Astrocyte (in vitro differentiated cells and primary cell): ENCODE data around the gene PLEKHM3.

Source experiments
- CTCF ChIP-seq: IDR thresholded peaks from 2 replicates; pipeline ENCODE4 v1.5.1; 2011; ENCODE audit warnings: low read depth, mild to moderate bottlenecking, inconsistent platforms, low read length, moderate library complexity; ENCODE audit not compliant: insufficient read depth
- EZH2 ChIP-seq: IDR thresholded peaks from 2 replicates; pipeline ENCODE4 v1.6.1; 2012; ENCODE audit warnings: mild to moderate bottlenecking, low read length, inconsistent platforms; ENCODE audit not compliant: insufficient read depth

DNA sequence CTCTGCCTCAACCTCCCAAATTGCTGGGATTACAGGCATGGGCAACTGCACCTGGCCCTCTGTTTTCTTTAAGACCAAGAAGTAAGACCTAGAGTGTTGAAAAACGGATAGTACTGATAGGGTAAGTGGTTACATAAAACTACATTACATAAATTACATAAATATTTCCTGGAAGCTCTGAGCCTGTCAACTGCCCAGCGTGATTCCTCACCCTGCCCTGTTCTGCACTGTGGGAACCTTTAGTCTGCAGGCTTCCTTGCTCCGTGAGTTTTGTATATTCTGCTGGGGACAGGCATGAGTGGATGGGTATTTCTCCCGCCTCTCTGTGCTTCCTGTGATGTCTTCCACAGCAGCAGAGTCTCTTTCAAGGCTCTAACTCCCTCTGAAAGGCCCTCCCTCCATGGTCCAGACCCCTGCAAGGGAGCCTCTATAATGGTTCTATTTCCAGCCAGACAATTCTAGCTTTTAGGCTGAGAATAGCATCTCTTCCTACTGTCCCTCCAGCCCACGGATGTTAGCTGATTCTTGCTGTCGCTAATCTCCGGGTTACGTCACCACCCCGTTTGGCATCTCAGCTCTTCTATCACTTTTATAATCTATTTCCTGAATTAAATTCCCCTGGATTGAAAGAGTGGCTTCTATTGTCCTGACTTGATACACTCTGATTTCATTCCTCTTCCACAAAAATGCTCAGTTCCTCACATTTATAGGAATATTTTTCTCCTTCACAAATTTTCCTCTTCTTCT is 49.5 kb upstream of the PLEKHM3 start:
- no peak for TF ChIP-seq CTCF
- TF ChIP-seq EZH2 = no peak
